HepG2 (cell line): ENCODE data around the gene CAPS2. TPM values are rescaled to one million over a fixed set of nuclear protein-coding genes. Genes with fewer than 3 reads are reported as not detected.

Experiments
- KLF16 ChIP-seq, 2 experiments: sonication (generic) in 1 of 2; formaldehyde crosslinking in 1 of 2; IDR thresholded peaks; 2 replicates each; pipeline versions ENCODE4 v1.6.1 to v1.8.0; 2016 to 2023; ENCODE audit warnings: missing genetic modification reagents in 2 of 2, missing compliant biosample characterization in 1 of 2
- LRRFIP1 ChIP-seq: sonication (generic); formaldehyde crosslinking; conservative IDR thresholded peaks from 2 replicates; pipeline ENCODE4 v1.4.0; 2020; ENCODE audit warnings: missing genetic modification reagents
- MAZ ChIP-seq, 2 experiments: sonication (generic) in 1 of 2; formaldehyde crosslinking in 1 of 2; IDR thresholded peaks; 2 replicates each; pipeline versions ENCODE4 v1.5.0 to v1.6.1; 2012 to 2020; ENCODE audit warnings: low read depth in 2 of 2, mild to moderate bottlenecking in 2 of 2, borderline replicate concordance in 1 of 2, improper control_type of control experiment in 1 of 2, low read length in 1 of 2, missing genetic modification reagents in 1 of 2, moderate library complexity in 1 of 2
- MTA1 ChIP-seq: sonication (generic); formaldehyde crosslinking; IDR thresholded peaks from 2 replicates; pipeline ENCODE4 v1.4.0; 2020; ENCODE audit warnings: missing genetic modification reagents, mild to moderate bottlenecking, borderline replicate concordance
- MXI1 ChIP-seq: IDR thresholded peaks from 3 replicates; pipeline ENCODE4 v1.6.1; 2012; ENCODE audit warnings: low read depth, low read length, inconsistent platforms, borderline replicate concordance
- PAF1 ChIP-seq: IDR thresholded peaks from 2 replicates; pipeline ENCODE4 v1.6.1; 2016; ENCODE audit warnings: missing genetic modification reagents, missing compliant biosample characterization
- U2AF2 ChIP-seq: fragments of 200-400 bp; formaldehyde crosslinking; IDR thresholded peaks from 2 replicates; pipeline ENCODE4 v1.6.1; 2017; ENCODE audit warnings: low read depth, mild to moderate bottlenecking, low read length
- ZBTB25 ChIP-seq: IDR thresholded peaks from 2 replicates; pipeline ENCODE4 v1.6.1; 2018; ENCODE audit warnings: missing genetic modification reagents
- ZBTB34 ChIP-seq: sonication (generic); formaldehyde crosslinking; IDR thresholded peaks from 2 replicates; pipeline ENCODE4 v1.8.0; 2022; ENCODE audit warnings: mild to moderate bottlenecking, missing genetic modification reagents
- ZBTB7B ChIP-seq: sonication (generic); formaldehyde crosslinking; IDR thresholded peaks from 2 replicates; pipeline ENCODE4 v1.4.0; 2020; ENCODE audit warnings: missing genetic modification reagents
- ZFP1 ChIP-seq: IDR thresholded peaks from 2 replicates; pipeline ENCODE4 v1.6.1; 2016
- ZFX ChIP-seq: sonication (generic); formaldehyde crosslinking; IDR thresholded peaks from 2 replicates; pipeline ENCODE4 v1.4.0; 2020; ENCODE audit warnings: mild to moderate bottlenecking, low read depth, missing genetic modification reagents, moderate library complexity
- ZNF274 ChIP-seq: sonication (generic); formaldehyde crosslinking; IDR thresholded peaks from 2 replicates; pipeline ENCODE4 v1.5.1; 2020; ENCODE audit warnings: mild to moderate bottlenecking, missing genetic modification reagents
- ZNF317 ChIP-seq: sonication (generic); formaldehyde crosslinking; IDR thresholded peaks from 2 replicates; pipeline ENCODE4 v1.5.0; 2020; ENCODE audit warnings: mild to moderate bottlenecking, missing genetic modification reagents
- ZNF350 ChIP-seq: sonication (generic); formaldehyde crosslinking; IDR thresholded peaks from 2 replicates; pipeline ENCODE4 v1.4.0; 2020; ENCODE audit warnings: mild to moderate bottlenecking, low read depth, missing genetic modification reagents, borderline replicate concordance
- ZNF441 ChIP-seq: sonication (generic); formaldehyde crosslinking; IDR thresholded peaks from 2 replicates; pipeline ENCODE4 v1.7.0; 2021; ENCODE audit warnings: missing genetic modification reagents, borderline replicate concordance
- ZNF543 ChIP-seq: sonication (generic); formaldehyde crosslinking; IDR thresholded peaks from 2 replicates; pipeline ENCODE4 v1.4.0; 2020; ENCODE audit warnings: mild to moderate bottlenecking, missing genetic modification reagents
- ZNF557 ChIP-seq: sonication (generic); formaldehyde crosslinking; IDR thresholded peaks from 2 replicates; pipeline ENCODE4 v1.4.0; 2020; ENCODE audit warnings: missing genetic modification reagents
- ZNF569 ChIP-seq: sonication (generic); formaldehyde crosslinking; IDR thresholded peaks from 2 replicates; pipeline ENCODE4 v1.5.0; 2020; ENCODE audit warnings: mild to moderate bottlenecking, missing genetic modification reagents, moderate library complexity, borderline replicate concordance
- ZNF670 ChIP-seq: sonication (generic); formaldehyde crosslinking; IDR thresholded peaks from 2 replicates; pipeline ENCODE4 v1.8.0; 2022; ENCODE audit warnings: mild to moderate bottlenecking, missing genetic modification reagents, borderline replicate concordance
- ZNF691 ChIP-seq: sonication (generic); formaldehyde crosslinking; IDR thresholded peaks from 2 replicates; pipeline ENCODE4 v1.4.0; 2020; ENCODE audit warnings: missing genetic modification reagents, low read depth, mild to moderate bottlenecking, borderline replicate concordance
- polyA plus RNA-seq, 8 experiments: library from polyadenylated mRNA; depleted of rRNA in 3 of 8; stranded (reverse) in 7 of 8; unstranded in 1 of 8; fragments of >200 nt; fragmentation: Illumina TruSeq in 4 of 8; extraction: Trizol in 4 of 8; gene quantifications; 2 replicates each; pipeline versions ENCODE4 v1.2.1 to v1.2.3, GENCODE V29; 2011 to 2016; ENCODE audit warnings: low read depth in 4 of 8, missing spikeins in 1 of 8, mixed read lengths in 1 of 8; ENCODE audit not compliant: insufficient read depth in 1 of 8
- total RNA-seq, 5 experiments: library from RNA; depleted of rRNA; stranded (reverse); fragments of >200 nt; fragmentation: Illumina TruSeq; extraction: Trizol; gene quantifications; 2 replicates each; pipeline ENCODE4 v1.2.3, GENCODE V29; 2016; ENCODE audit warnings: low read depth in 1 of 5

Gene CAPS2
- total and polyA plus RNA-seq, 2 of the 13 experiments (the other 11 are each of a cell fraction or from before 2014, with no cell fraction given), result 0.11 TPM; not detected in 1

- TF ChIP-seq LRRFIP1 (CRISPR knock-in tag) (no peak), ZBTB34 (CRISPR knock-in tag) (peak; percentile 54; the same call in 1 of the 2 replicates), ZNF557 (CRISPR knock-in tag) (no peak), PAF1 (CRISPR knock-in tag) (no peak), ZNF691 (CRISPR knock-in tag) (peak; percentile 49; the same call in 1 of the 2 replicates), MAZ (IDR thresholded peaks at IDR 0.05; ENCODE audit: borderline replicate concordance, low read depth, low read length) (0 out of 2 replicates have a peak, but pooled peaks have one; percentile 36), MAZ (CRISPR knock-in tag; IDR thresholded peaks at IDR 0.05; ENCODE audit: low read depth) (peak; percentile 41), ZNF441 (CRISPR knock-in tag) (peak; percentile 39; the same call in 1 of the 2 replicates), ZNF274 (CRISPR knock-in tag) (no peak), ZNF670 (CRISPR knock-in tag) (peak; percentile 85; the same call in 1 of the 2 replicates), ZNF317 (CRISPR knock-in tag) (no peak), ZNF543 (0 out of 2 replicates have a peak, but pooled peaks have one; percentile 43), ZFX (CRISPR knock-in tag) (peak; percentile 46; the same call in 1 of the 2 replicates), ZNF350 (CRISPR knock-in tag) (peak; percentile 82; the same call in 1 of the 2 replicates), MXI1 (peak; percentile 17; the same call in 1 of the 3 replicates), MTA1 (peak; percentile 62; the same call in 1 of the 2 replicates), ZNF569 (CRISPR knock-in tag) (no peak), ZBTB25 (peak; percentile 23; the same call in 1 of the 2 replicates), U2AF2 (0 out of 2 replicates have a peak, but pooled peaks have one; percentile 32), KLF16 (CRISPR knock-in tag; IDR thresholded peaks at IDR 0.05) (peak in 1 of 2 experiments; percentile 67; a peak in 1 of 4 replicates), ZBTB7B (peak; percentile 66; the same call in 1 of the 2 replicates), ZFP1 (CRISPR knock-in tag) (peak; percentile 59; the same call in 1 of the 2 replicates)
Measured at GRCh38 chr12:75329918-75330826, at the start of gene CAPS2 (continued).
